Naive thymus-derived CD8-positive, alpha-beta T cell (primary cell): ENCODE measurements around the gene DACT2. TPM values are rescaled to one million over a fixed set of nuclear protein-coding genes. Genes with fewer than 3 reads are reported as not detected.

Experiments used
- ATAC-seq, 2 donors: fragments of 150-1000 bp; cut with Tn5 transposase in 1 of 2; sonication (Bioruptor Pico), chemical (Tn5 transposase) in 1 of 2; 1 replicate in 1 of 2; 2 replicates in 1 of 2; pipeline ENCODE4 v1.10.0; 2021; ENCODE audit warnings: mild to moderate bottlenecking in 2 of 2, moderate library complexity in 2 of 2
- POLR2A ChIA-PET: fragments of 350-600 bp; sonication (Branson Sonifier 250); formaldehyde crosslinking; loops from one replicate; lab custom pipeline; 2021; ENCODE audit warnings: antibody characterized with exemption; lab: Charles Lee
- DNase-seq, 10 donors: peaks; one replicate each; pipeline versions ENCODE4 v3.0.0 to v3.0.0-alpha.2; 2020 to 2022
- H3K27ac Mint-ChIP-seq, 10 donors: one replicate each; pipeline ENCODE4 v1.8.0; 2020 to 2022; ENCODE audit warnings: mild to moderate bottlenecking in 10 of 10, mixed read lengths in 10 of 10, moderate library complexity in 4 of 10, inconsistent platforms in 1 of 10
- H3K27me3 Mint-ChIP-seq, 5 donors: one replicate each; pipeline ENCODE4 v1.8.0; 2021 to 2022; ENCODE audit warnings: mixed read lengths in 5 of 5
- H3K36me3 Mint-ChIP-seq, 3 donors: one replicate each; pipeline ENCODE4 v1.8.0; 2020 to 2022; ENCODE audit warnings: mixed read lengths in 3 of 3, mild to moderate bottlenecking in 2 of 3, inconsistent platforms in 1 of 3
- H3K4me1 Mint-ChIP-seq, 4 donors: one replicate each; pipeline ENCODE4 v1.8.0; 2021 to 2022; ENCODE audit warnings: mixed read lengths in 4 of 4
- H3K4me3 Mint-ChIP-seq, 10 donors: one replicate each; pipeline ENCODE4 v1.8.0; 2020 to 2022; ENCODE audit warnings: mild to moderate bottlenecking in 10 of 10, mixed read lengths in 10 of 10, moderate library complexity in 6 of 10, inconsistent platforms in 1 of 10
- H3K9me3 Mint-ChIP-seq, 9 donors: one replicate each; pipeline ENCODE4 v1.8.0; 2020 to 2022; ENCODE audit warnings: mixed read lengths in 9 of 9, mild to moderate bottlenecking in 3 of 9, inconsistent platforms in 1 of 9, moderate library complexity in 1 of 9
- polyA plus RNA-seq, 3 donors: library from polyadenylated mRNA; unstranded; fragments of 300-500 nt; fragmentation: Illumina TruSeq; gene quantifications; one replicate each; pipeline ENCODE4 v1.2.3, GENCODE V29; 2021
- total RNA-seq, 8 experiments: library from RNA in 2 of 8; stranded (reverse) in 2 of 8; gene quantifications; one replicate each; pipeline ENCODE4 v1.2.3 and lab custom pipeline; 2021 to 2026

Gene DACT2
- total and polyA plus RNA-seq, 5 experiments from 2014 or later, result not detected

DNA sequence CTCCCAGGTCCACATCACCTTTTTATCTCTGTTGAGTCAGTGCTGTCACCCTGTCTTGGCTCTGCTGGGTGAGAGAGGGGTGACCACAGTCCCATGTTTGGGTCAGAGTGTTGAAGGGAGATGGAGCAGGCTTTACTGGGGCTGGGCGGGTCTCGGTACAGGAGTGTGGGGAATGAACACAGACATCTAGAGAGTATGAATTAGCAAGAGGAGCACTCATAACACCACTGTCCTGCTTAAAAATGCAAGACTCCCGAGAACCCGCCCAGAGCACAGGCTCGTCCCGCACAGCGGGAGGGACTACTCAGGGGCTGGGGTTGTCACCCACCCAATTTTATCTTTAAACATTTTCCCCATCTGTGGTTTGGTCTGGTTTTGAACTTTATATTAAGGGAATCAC, 27.5 kb upstream of the DACT2 start:
- Mint-ChIP-seq H3K9me3 (peaks cover 0 to 25% (median 6%) of the 10 kb centered on the region in 9 donors), H3K36me3 (peaks cover 0 to 11% (median 0%) of the 10 kb centered on the region in 3 donors), H3K27me3 (peaks cover 6 to 47% (median 32%) of the 10 kb centered on the region in 5 donors), H3K4me1 (no peaks in the 10 kb centered on the region), H3K27ac (no peak overlapping the region), H3K4me3 (no peak overlapping the region)
- no peak for ATAC-seq
- POLR2A ChIA-PET, result no interaction called here
- no peak for DNase-seq

DNA sequence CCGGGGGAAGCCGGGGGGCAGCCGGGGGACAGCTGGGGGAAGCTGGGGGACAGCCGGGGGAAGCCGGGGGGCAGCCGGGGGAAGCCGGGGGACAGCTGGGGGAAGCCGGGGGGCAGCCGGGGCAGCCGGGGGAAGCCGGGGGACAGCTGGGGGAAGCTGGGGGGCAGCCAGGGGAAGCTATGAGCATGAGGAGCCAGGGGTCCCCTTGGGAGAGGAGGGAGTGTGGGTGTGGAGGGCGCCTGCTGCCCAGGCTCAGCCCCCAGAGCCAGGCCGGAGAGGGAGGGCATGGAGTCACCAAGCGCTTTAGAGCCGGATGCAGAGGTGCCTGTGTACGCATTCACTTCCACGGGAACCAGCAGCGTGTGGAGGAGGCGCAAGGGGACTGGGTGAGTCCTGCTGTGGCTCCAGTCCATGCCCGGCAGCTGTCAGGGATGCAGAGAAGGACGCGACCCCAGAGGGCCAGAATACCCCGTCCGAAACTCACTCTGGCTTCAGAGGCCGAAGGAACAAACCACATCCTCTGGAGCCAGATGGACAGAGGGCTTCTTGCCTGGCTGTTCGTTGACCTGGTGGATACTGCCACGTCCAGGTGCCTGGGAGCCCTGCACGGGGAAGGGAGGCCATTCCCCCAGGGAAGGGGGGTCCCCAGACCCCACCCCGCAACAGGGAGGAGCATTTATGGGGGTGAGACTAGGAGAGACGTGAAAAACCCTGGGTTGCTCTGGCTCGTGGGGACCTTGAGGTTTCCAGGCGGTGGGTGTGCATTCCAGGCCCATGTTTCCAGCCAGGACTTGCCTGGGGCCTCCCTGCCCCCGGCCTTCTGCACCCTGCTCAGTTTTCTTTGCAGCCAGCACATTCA, 26.5 kb upstream of the DACT2 start:
- DNase-seq (no peak), ATAC-seq (no peak)
- POLR2A ChIA-PET, result no interaction called here
- peaks cover 6 to 49% (median 30%) of the 10 kb centered on the region in 5 donors for H3K27me3 Mint-ChIP-seq
- H3K4me3 Mint-ChIP-seq, result no peak overlapping the region
- no peak overlapping the region for H3K27ac Mint-ChIP-seq
- H3K36me3 Mint-ChIP-seq, result peaks cover 0 to 11% (median 0%) of the 10 kb centered on the region in 3 donors
- H3K9me3 Mint-ChIP-seq, result peaks cover 0 to 20% (median 4%) of the 10 kb centered on the region in 9 donors
- no peaks in the 10 kb centered on the region for H3K4me1 Mint-ChIP-seq

DNA sequence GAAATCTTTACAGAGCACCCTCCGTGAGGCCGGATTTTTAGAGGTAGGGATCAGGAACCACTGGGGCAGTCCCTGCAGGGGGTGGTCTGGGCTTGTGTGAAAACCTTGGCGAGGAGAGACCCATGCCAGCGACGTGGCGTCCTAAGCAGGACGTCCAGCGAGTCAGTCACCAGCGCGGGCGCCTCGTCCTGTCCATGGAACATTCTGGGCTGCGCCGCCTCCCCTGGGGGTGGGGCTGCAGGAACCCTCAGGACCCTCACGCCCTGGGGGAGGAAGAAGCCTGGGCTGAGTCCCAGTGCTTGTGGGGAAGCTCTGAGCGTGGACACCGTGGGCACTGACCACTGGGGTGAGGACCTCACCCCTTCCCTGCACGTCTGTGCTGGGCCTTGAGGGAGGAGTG, 25.7 kb upstream of the DACT2 start:
- Mint-ChIP-seq H3K4me1 (no peaks in the 10 kb centered on the region), H3K36me3 (peaks cover 0 to 5% (median 0%) of the 10 kb centered on the region in 3 donors), H3K27ac (no peak overlapping the region), H3K27me3 (peaks cover 6 to 49% (median 25%) of the 10 kb centered on the region in 5 donors), H3K4me3 (no peak overlapping the region), H3K9me3 (peaks cover 0 to 11% (median 1%) of the 10 kb centered on the region in 9 donors)
- POLR2A ChIA-PET, result no interaction called here
- ATAC-seq (no peak), DNase-seq (no peak)

DNA sequence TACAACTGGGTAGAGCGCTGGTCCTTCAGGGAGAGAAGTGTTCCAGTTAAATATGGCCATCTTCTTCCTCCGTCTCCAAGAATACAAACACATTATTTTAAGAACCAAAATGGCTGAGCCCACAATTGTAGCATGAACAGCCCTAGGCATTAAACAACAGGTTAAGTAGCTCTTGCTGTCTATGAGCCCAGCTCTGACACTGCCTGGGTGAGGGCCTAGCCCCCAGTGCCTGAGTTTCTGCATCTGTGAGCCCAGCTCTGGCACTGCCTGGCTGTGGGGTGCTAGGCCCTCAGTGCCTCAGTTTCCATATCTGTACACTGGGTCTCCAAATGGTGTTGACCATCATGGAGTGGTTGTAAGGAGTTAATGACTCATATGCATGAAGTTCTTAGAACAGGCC, 24.8 kb upstream of the DACT2 start:
- no peak for ATAC-seq
- POLR2A ChIA-PET, result no interaction called here
- Mint-ChIP-seq H3K27ac (no peak overlapping the region), H3K4me3 (no peak overlapping the region), H3K36me3 (peaks cover 0 to 5% (median 0%) of the 10 kb centered on the region in 3 donors), H3K4me1 (no peaks in the 10 kb centered on the region), H3K9me3 (peaks cover 0 to 2% (median 0%) of the 10 kb centered on the region in 9 donors), H3K27me3 (peaks cover 6 to 46% (median 24%) of the 10 kb centered on the region in 5 donors)
- DNase-seq, result no peak

DNA sequence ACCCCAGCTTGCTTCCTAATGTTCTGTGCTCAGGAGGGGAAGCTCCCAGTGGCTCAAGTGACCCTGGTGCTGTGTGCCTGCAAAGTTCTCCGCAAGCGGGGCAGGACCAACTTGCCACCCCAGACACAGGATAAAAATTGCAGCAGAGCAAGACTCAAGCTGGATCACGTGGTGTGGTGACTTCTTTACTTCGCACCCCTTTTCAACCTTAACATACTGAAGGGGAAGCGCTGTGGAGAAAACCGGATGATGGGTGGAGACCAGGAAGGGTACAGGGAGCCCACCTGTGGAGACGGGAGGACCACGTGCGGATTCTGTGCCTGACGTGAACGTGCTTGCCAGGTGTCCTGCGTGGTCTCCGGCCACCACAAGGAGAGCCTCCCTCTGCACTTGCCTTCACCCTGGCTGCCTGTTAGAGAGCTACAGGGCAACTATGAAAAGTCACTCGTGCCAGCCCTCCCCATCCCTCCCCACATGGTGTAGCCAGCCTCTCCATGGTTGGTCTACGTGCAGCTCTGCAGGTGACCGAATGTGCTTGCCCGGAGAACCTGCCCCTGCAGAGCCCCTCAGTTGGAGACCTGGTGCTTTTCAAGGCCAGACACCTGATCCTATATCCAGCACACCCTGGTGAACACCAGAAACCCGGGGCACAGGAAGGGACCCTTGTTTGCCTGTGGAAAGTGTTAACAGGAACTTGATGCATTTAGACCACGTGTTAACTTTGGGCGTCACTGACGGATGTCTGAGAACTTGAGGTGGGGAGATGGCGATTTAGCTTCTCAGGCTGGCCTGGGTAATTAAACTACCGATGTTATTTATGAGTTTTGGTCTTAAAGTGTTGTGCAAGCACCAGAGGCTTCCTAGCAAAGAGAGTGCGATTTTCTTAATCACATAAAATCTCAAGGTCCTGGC, 23.9 kb upstream of the DACT2 start:
- ATAC-seq, result no peak
- Mint-ChIP-seq H3K27ac (no peak overlapping the region), H3K27me3 (peaks cover 8 to 51% (median 22%) of the 10 kb centered on the region in 5 donors), H3K4me3 (no peak overlapping the region), H3K36me3 (peaks cover 0 to 5% (median 0%) of the 10 kb centered on the region in 3 donors), H3K4me1 (no peaks in the 10 kb centered on the region), H3K9me3 (no peaks in the 10 kb centered on the region)
- DNase-seq, result no peak
- POLR2A ChIA-PET, result no interaction called here

DNA sequence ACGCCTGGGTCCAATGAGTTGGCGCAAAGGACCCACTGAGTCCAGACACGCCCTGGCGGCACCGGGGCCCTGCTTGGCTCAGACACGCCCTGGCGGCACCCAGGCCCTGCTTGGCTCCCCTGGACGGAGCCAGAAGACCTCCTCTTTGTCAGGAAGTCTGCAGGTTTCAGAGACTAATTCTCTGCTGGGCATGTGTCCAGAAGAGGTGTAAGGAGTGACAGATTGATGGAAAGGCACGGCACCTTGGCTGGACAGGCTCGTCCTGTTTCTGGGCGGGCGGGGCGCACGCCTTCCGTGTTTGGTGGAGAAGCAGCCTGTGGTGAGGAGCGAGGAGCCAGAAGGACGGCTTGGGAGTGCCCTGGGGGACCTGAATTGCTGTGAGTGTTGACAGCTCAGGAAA, 23.1 kb upstream of the DACT2 start:
- peaks cover 0 to 5% (median 0%) of the 10 kb centered on the region in 3 donors for H3K36me3 Mint-ChIP-seq
- H3K27ac Mint-ChIP-seq, result no peak overlapping the region
- peaks cover 8 to 51% (median 22%) of the 10 kb centered on the region in 5 donors for H3K27me3 Mint-ChIP-seq
- DNase-seq, result no peak
- no peak for ATAC-seq
- no peaks in the 10 kb centered on the region for H3K4me1 Mint-ChIP-seq
- H3K9me3 Mint-ChIP-seq, result no peaks in the 10 kb centered on the region
- no peak overlapping the region for H3K4me3 Mint-ChIP-seq
- POLR2A ChIA-PET, result no interaction called here

DNA sequence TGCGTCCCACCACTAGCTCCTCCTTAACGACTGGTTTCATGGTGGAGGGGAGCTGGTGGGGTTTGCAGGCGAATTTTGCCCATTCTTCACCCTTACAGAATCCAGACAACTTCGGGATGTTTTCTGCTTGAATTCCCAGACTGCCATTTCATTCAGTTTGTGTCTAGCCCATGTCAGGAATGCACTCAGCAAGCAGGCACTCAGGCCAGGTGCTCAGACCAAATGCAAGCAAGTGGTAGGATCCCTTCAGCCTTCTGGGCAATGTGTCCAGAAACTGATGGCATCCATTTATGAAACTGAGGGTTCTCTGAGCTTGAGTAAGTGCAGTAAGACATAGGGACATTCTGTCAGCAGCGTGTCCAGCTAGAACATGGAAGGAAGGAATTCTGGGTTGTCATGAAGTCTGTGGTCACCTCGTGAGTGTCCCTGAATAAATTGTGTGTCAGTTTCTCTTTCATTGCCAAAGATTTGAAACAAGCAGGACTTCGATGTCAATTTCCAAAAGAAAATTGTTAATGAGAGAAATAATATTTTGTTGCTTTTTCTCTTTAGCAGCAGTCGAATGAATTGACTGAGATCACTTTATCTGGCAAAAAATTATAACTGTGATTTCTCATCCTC, 21.8 kb upstream of the DACT2 start:
- no peaks in the 10 kb centered on the region for H3K4me1 Mint-ChIP-seq
- no peaks in the 10 kb centered on the region for H3K9me3 Mint-ChIP-seq
- POLR2A ChIA-PET, result no interaction called here
- DNase-seq (no peak), ATAC-seq (no peak)
- H3K27ac Mint-ChIP-seq, result no peak overlapping the region
- H3K27me3 Mint-ChIP-seq, result peaks cover 8 to 41% (median 15%) of the 10 kb centered on the region in 5 donors
- peaks cover 0 to 5% (median 0%) of the 10 kb centered on the region in 3 donors for H3K36me3 Mint-ChIP-seq
- no peak overlapping the region for H3K4me3 Mint-ChIP-seq

DNA sequence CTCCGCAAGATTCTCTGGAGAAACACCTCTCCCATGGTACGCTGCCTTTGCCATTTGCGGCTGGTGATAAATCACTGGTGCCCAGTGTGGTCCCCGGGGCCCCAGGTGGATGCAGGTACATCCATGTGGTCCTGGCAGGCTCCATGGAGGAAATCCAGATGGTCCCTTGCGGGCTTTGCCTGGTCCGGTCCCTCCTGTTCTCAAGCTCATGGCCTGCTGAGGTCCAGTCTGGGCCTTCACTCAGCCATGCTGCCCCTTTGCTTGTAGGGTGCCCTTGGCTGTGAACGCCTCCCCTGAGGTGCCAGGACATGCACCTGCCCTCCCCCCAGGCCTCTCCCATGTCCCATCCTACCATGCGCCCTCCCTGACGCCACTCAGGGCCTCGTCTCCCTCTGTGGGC, 21.2 kb upstream of the DACT2 start:
- Mint-ChIP-seq H3K9me3 (no peaks in the 10 kb centered on the region), H3K27ac (no peak overlapping the region), H3K4me3 (no peak overlapping the region), H3K36me3 (peaks cover 0 to 5% (median 0%) of the 10 kb centered on the region in 3 donors), H3K27me3 (peaks cover 8 to 39% (median 17%) of the 10 kb centered on the region in 5 donors), H3K4me1 (no peaks in the 10 kb centered on the region)
- POLR2A ChIA-PET, result no interaction called here
- ATAC-seq, result no peak
- no peak for DNase-seq

DNA sequence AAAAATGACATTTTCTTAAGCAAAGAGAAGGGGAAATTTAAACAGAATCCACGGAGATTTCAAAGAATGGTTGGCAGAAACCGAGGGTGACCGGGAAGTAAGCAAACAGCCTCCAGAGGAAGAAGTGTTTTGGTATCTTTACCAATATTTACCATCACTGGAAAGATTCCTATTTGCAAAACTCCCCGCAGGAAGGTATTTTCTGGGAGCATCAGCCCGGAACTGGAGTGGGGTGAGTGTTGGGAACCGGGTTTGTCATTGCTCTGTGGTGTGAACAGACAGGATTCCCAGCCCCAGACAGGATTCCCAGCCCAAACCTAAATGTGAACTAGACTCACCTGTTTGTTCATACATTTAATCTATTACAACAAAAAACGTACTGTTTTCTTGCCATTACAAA, 19.2 kb upstream of the DACT2 start:
- Mint-ChIP-seq H3K27ac (no peak overlapping the region), H3K4me1 (no peaks in the 10 kb centered on the region), H3K9me3 (peaks cover 0 to 3% (median 0%) of the 10 kb centered on the region in 9 donors), H3K36me3 (no peaks in the 10 kb centered on the region), H3K4me3 (no peak overlapping the region), H3K27me3 (peaks cover 1 to 22% (median 7%) of the 10 kb centered on the region in 5 donors)
- DNase-seq, result no peak
- POLR2A ChIA-PET, result no interaction called here
- ATAC-seq, result no peak

DNA sequence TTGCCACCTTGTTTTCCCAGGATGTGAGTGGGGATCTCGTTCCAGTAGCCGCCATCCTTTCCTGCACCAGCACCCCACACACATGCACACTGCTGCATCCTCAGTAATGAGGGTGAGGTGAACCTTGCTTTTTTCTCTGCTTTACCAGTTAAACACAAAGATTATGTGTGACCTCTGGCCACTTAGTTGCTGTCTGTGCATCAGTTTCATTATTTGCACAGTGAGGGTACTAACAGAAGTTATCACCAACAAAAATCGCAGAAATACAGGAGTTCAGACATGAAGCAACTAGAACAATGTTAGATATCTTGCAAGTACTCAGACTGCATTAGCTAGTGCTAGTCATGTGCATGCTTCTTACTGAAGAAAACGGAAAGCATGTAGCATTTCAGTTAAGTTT, 17.4 kb upstream of the DACT2 start:
- Mint-ChIP-seq H3K4me1 (no peaks in the 10 kb centered on the region), H3K36me3 (no peaks in the 10 kb centered on the region), H3K9me3 (peaks cover 0 to 4% (median 0%) of the 10 kb centered on the region in 9 donors), H3K4me3 (no peak overlapping the region), H3K27ac (no peak overlapping the region), H3K27me3 (peaks cover 1 to 34% (median 7%) of the 10 kb centered on the region in 5 donors)
- ATAC-seq (no peak), DNase-seq (no peak)
- POLR2A ChIA-PET, result no interaction called here

DNA sequence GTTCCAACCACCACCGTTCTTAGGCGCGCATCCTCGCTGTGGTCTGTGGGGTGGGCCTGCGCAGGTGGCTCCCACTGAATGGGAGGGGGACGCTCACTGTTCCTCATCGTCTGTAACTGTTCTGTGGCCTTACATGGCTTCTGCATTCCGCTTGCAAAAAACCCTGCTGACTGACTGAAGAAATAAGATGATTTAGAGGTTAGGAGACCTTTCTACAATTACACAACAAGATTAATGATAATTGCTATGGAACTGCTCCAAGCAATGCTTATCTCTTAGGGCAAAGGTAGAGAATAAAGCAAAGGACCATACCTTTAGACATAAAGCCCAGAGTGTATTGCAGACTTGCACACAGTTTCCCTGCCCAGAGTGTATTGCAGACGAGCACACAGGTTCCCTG, 14.4 kb upstream of the DACT2 start:
- POLR2A ChIA-PET, result no interaction called here
- DNase-seq, result no peak
- Mint-ChIP-seq H3K27ac (no peak overlapping the region), H3K9me3 (peaks cover 0 to 4% (median 0%) of the 10 kb centered on the region in 9 donors), H3K27me3 (peaks cover 9 to 48% (median 23%) of the 10 kb centered on the region in 5 donors), H3K4me3 (no peak overlapping the region), H3K36me3 (no peaks in the 10 kb centered on the region), H3K4me1 (no peaks in the 10 kb centered on the region)
- no peak for ATAC-seq

DNA sequence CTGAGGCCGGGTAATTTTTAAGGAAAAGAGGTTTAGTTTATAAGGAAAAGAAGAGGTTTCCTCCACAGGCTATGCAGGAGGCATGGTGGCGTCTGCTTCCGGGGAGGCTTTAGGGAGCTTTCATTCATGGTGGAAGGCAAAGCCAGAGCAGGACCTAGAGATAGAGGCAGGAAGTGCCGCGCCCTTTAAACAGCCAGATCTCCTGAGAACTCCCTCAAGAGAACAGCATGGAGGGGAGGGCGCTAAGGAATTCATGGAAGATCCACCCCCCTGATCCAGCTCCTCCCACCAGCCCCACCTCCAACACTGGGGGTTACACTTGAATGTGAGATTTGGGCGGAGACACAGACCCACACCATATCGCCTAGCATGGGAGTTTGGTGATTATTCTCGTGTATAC, 13.9 kb upstream of the DACT2 start:
- Mint-ChIP-seq H3K27me3 (peaks cover 9 to 50% (median 24%) of the 10 kb centered on the region in 5 donors), H3K4me3 (no peak overlapping the region), H3K4me1 (no peaks in the 10 kb centered on the region), H3K36me3 (no peaks in the 10 kb centered on the region), H3K9me3 (peaks cover 0 to 4% (median 0%) of the 10 kb centered on the region in 9 donors), H3K27ac (no peak overlapping the region)
- DNase-seq, result no peak
- no peak for ATAC-seq
- POLR2A ChIA-PET, result no interaction called here
